Chondrocyte (in vitro differentiated cells): ENCODE measurements around the gene GIN1. TPM values are rescaled to one million over a fixed set of nuclear protein-coding genes. Genes with fewer than 3 reads are reported as not detected.

Experiments
- DNase-seq: peaks from one replicate; pipeline ENCODE4 v3.0.0; 2021; ENCODE audit warnings: mixed read lengths, low spot score
- H3K27ac Mint-ChIP-seq: one replicate; pipeline ENCODE4 v1.8.0; 2021; ENCODE audit warnings: mild to moderate bottlenecking, moderate library complexity, mixed read lengths; ENCODE audit not compliant: unreplicated experiment
- H3K27me3 Mint-ChIP-seq: 2 replicates; pipeline ENCODE4 v1.8.0; 2021; ENCODE audit warnings: low read depth, mixed read lengths
- H3K36me3 Mint-ChIP-seq: 2 replicates; pipeline ENCODE4 v1.8.0; 2021; ENCODE audit warnings: low read depth, mixed read lengths
- H3K4me1 Mint-ChIP-seq: 2 replicates; pipeline ENCODE4 v1.8.0; 2021; ENCODE audit warnings: low read depth, mild to moderate bottlenecking, mixed read lengths
- H3K4me3 Mint-ChIP-seq: one replicate; pipeline ENCODE4 v1.8.0; 2021; ENCODE audit warnings: mild to moderate bottlenecking, moderate library complexity, mixed read lengths; ENCODE audit not compliant: unreplicated experiment
- H3K9me3 Mint-ChIP-seq: 2 replicates; pipeline ENCODE4 v1.8.0; 2021; ENCODE audit warnings: low read depth, mixed read lengths
- CTCF ChIP-seq: fragments of 200-600 bp; sonication (generic); IDR thresholded peaks from 2 replicates; pipeline ENCODE4 v1.5.0; 2021; ENCODE audit warnings: antibody characterized with exemption, mild to moderate bottlenecking, moderate library complexity
- total RNA-seq: library from RNA; stranded (reverse); gene quantifications from 3 replicates; pipeline ENCODE4 v1.2.1, GENCODE V29; 2021

GIN1 gene
- total RNA-seq, 1 donor from 2014 or later = 4.5 TPM

GRCh38 chr5:103128202-103128601, 8.3 kb upstream of the GIN1 start:
- no peak overlapping the region for H3K27ac Mint-ChIP-seq
- H3K27me3 Mint-ChIP-seq = no peaks in the 10 kb centered on the region
- no peaks in the 10 kb centered on the region for H3K9me3 Mint-ChIP-seq
- no peak overlapping the region for H3K4me3 Mint-ChIP-seq
- H3K4me1 Mint-ChIP-seq = peaks cover under 1% of the 10 kb centered on the region
- peaks cover 6% of the 10 kb centered on the region for H3K36me3 Mint-ChIP-seq
- DNase-seq = no peak
- TF ChIP-seq CTCF = no peak

- Mint-ChIP-seq H3K4me3 (no peak overlapping the region), H3K4me1 (peaks cover 9% of the 10 kb centered on the region), H3K27ac (no peak overlapping the region), H3K27me3 (no peaks in the 10 kb centered on the region), H3K9me3 (no peaks in the 10 kb centered on the region), H3K36me3 (peaks cover 6% of the 10 kb centered on the region)
- no peak for TF ChIP-seq CTCF
- DNase-seq = no peak
Observed at GRCh38 chr5:103127292-103127817, 7.4 kb upstream of the GIN1 start.

- H3K4me3 Mint-ChIP-seq = no peak overlapping the region
- TF ChIP-seq CTCF = no peak
- no peak for DNase-seq
- no peaks in the 10 kb centered on the region for H3K9me3 Mint-ChIP-seq
- peaks cover 4% of the 10 kb centered on the region for H3K36me3 Mint-ChIP-seq
- peaks cover 17% of the 10 kb centered on the region for H3K4me1 Mint-ChIP-seq
- no peak overlapping the region for H3K27ac Mint-ChIP-seq
- no peaks in the 10 kb centered on the region for H3K27me3 Mint-ChIP-seq
Observed at GRCh38 chr5:103126557-103126956, 6.6 kb upstream of the GIN1 start.

GRCh38 chr5:103122242-103122641, 2.3 kb upstream of the GIN1 start:
- Mint-ChIP-seq H3K4me1 (peaks cover 35% of the 10 kb centered on the region), H3K4me3 (no peak overlapping the region), H3K9me3 (no peaks in the 10 kb centered on the region), H3K27ac (peak overlapping the region; percentile 15), H3K36me3 (no peaks in the 10 kb centered on the region), H3K27me3 (no peaks in the 10 kb centered on the region)
- no peak for DNase-seq
- no peak for TF ChIP-seq CTCF

GRCh38 chr5:103120607-103121200, 766 bp upstream of the GIN1 start:
- no peak for TF ChIP-seq CTCF
- H3K4me3 Mint-ChIP-seq = peak overlapping the region; percentile 92
- H3K27me3 Mint-ChIP-seq = no peaks in the 10 kb centered on the region
- no peak for DNase-seq
- H3K9me3 Mint-ChIP-seq = no peaks in the 10 kb centered on the region
- no peaks in the 10 kb centered on the region for H3K36me3 Mint-ChIP-seq
- H3K4me1 Mint-ChIP-seq = peaks cover 35% of the 10 kb centered on the region
- peak overlapping the region; percentile 99 for H3K27ac Mint-ChIP-seq
